PC-3 (cell line): ENCODE measurements around the gene RNF113B. TPM values are rescaled to one million over a fixed set of nuclear protein-coding genes. Genes with fewer than 3 reads are reported as not detected.
A peak's percentile ranks its signal among the peaks of the same experiment; 100 is the strongest.

Experiments used
- ATAC-seq: fragments of 200-7000 bp; cut with Tn5 transposase; 2 replicates; pipeline ENCODE4 v1.9.1; 2020; ENCODE audit warnings: mild to moderate bottlenecking, moderate library complexity
- BruUV-seq: library from RNA; stranded (reverse); fragments of 400-500 nt; replicated peaks from 2 replicates; lab custom pipeline; 2021; lab: Mats Ljungman, UMichigan
- CTCF ChIA-PET: fragments of 300-600 bp; sonication (Branson Sonifier 250); formaldehyde crosslinking; loops from one replicate; lab custom pipeline; 2022; ENCODE audit warnings: antibody characterized with exemption; lab: Charles Lee
- POLR2A ChIA-PET: fragments of 300-600 bp; sonication (Branson Sonifier 250); formaldehyde crosslinking; loops from one replicate; lab custom pipeline; 2022; ENCODE audit warnings: antibody characterized with exemption; ENCODE audit not compliant: unreplicated experiment; lab: Charles Lee
- DNase-seq: peaks from one replicate; pipeline ENCODE4 v3.0.0-alpha.2; 2015
- H2AFZ ChIP-seq: fragments of 300-600 bp; sonication (generic); 2 replicates; pipeline ENCODE4 v1.6.0; 2016; ENCODE audit warnings: antibody characterized with exemption, low read length
- H3F3A ChIP-seq: fragments of 300-600 bp; sonication (generic); one replicate; pipeline ENCODE4 v1.6.0; 2017; ENCODE audit warnings: antibody characterized with exemption, low read length, control low read depth, mild to moderate bottlenecking; ENCODE audit not compliant: unreplicated experiment
- H3K27ac ChIP-seq: fragments of 300-600 bp; sonication (generic); 2 replicates; pipeline ENCODE4 v1.5.1; 2016; ENCODE audit warnings: mild to moderate bottlenecking, low read length
- H3K27me3 ChIP-seq: fragments of 300-600 bp; sonication (generic); 2 replicates; pipeline ENCODE4 v1.6.1; 2016; ENCODE audit warnings: low read length, mixed read lengths
- H3K36me3 ChIP-seq: fragments of 300-600 bp; sonication (generic); 2 replicates; pipeline ENCODE4 v1.6.1; 2016; ENCODE audit warnings: low read depth, mixed run types, low read length, mixed read lengths
- H3K4me1 ChIP-seq: fragments of 300-600 bp; sonication (generic); 2 replicates; pipeline ENCODE4 v1.5.1; 2016; ENCODE audit warnings: low read length; ENCODE audit not compliant: insufficient read depth
- H3K4me2 ChIP-seq: fragments of 300-600 bp; sonication (generic); 2 replicates; pipeline ENCODE4 v1.6.0; 2016; ENCODE audit warnings: low read length
- H3K4me3 ChIP-seq: fragments of 300-600 bp; sonication (generic); 2 replicates; pipeline ENCODE4 v1.5.1; 2016; ENCODE audit warnings: mild to moderate bottlenecking, low read length, mixed read lengths
- H3K79me2 ChIP-seq: fragments of 300-600 bp; sonication (generic); 2 replicates; pipeline ENCODE4 v1.6.1; 2017; ENCODE audit warnings: low read length, mixed read lengths
- H3K9ac ChIP-seq: fragments of 300-600 bp; sonication (generic); 2 replicates; pipeline ENCODE4 v1.6.0; 2016; ENCODE audit warnings: mild to moderate bottlenecking, low read length
- H3K9me2 ChIP-seq: fragments of 300-600 bp; sonication (generic); replicated peaks from 2 replicates; pipeline ENCODE4 v1.6.1; 2016; ENCODE audit warnings: mixed run types, low read length, mixed read lengths
- H3K9me3 ChIP-seq: fragments of 300-600 bp; sonication (generic); 2 replicates; pipeline ENCODE4 v1.6.1; 2016; ENCODE audit warnings: low read length, mixed read lengths
- H4K20me1 ChIP-seq: fragments of 300-600 bp; sonication (generic); 2 replicates; pipeline ENCODE4 v1.6.1; 2016; ENCODE audit warnings: low read length, mixed read lengths
- CTCF ChIP-seq: fragments of 300-600 bp; sonication (generic); conservative IDR thresholded peaks from 2 replicates; pipeline ENCODE4 v1.5.1; 2017; ENCODE audit warnings: antibody characterized with exemption, low read depth, mild to moderate bottlenecking, low read length
- EZH2 ChIP-seq: fragments of 300-600 bp; sonication (generic); IDR thresholded peaks from one replicate; pipeline ENCODE4 v1.6.1; 2017; ENCODE audit warnings: antibody characterized with exemption, mild to moderate bottlenecking, low read length; ENCODE audit not compliant: unreplicated experiment
- EZH2phosphoT487 ChIP-seq: fragments of 300-600 bp; sonication (generic); IDR thresholded peaks from 2 replicates; pipeline ENCODE4 v1.6.1; 2018; ENCODE audit warnings: mild to moderate bottlenecking, antibody characterized with exemption, low read length, borderline replicate concordance
- intact Hi-C: fragments of 100-400 bp; cut with micrococcal nuclease; formaldehyde crosslinking; loops from 2 replicates; pipeline ENCODE4 v1.9.0; 2023
- total RNA-seq: library from RNA; depleted of rRNA; stranded (reverse); fragments of >200 nt; gene quantifications from 2 replicates; pipeline ENCODE4 v1.2.3, GENCODE V29; 2014

RNF113B gene
- total RNA-seq, 1 experiment from 2014 or later: not detected

- Histone ChIP-seq H3K9me2 (no peaks in the 10 kb centered on the region), H4K20me1 (no peaks in the 10 kb centered on the region), H3K4me1 (peaks cover 53% of the 10 kb centered on the region), H3K4me2 (peak overlapping the region; percentile 81), H3K36me3 (no peaks in the 10 kb centered on the region), H3K79me2 (peaks cover 14% of the 10 kb centered on the region), H3K27me3 (no peaks in the 10 kb centered on the region), H3K9me3 (no peaks in the 10 kb centered on the region), H3F3A (peaks cover 12% of the 10 kb centered on the region), H2AFZ (no peak overlapping the region), H3K4me3 (no peak overlapping the region), H3K9ac (no peak overlapping the region), H3K27ac (peak overlapping the region; percentile 97)
- TF ChIP-seq EZH2phosphoT487: no peak
- TF ChIP-seq CTCF: no peak
- no peak for TF ChIP-seq EZH2
- no peak for ATAC-seq
- intact Hi-C loops: no loop called here
- ChIA-PET POLR2A (no interaction called here), CTCF (no interaction called here)
- no TSS peak for BruUV-seq
- DNase-seq: no peak
These were observed 36.3 kb upstream of the RNF113B start for GRCh38 chr13:98213354-98213753.

GRCh38 chr13:98212763-98213162 is 35.7 kb upstream of the RNF113B start:
- ChIA-PET POLR2A (no interaction called here), CTCF (no interaction called here)
- Histone ChIP-seq H3K9me3 (no peaks in the 10 kb centered on the region), H3K27me3 (no peaks in the 10 kb centered on the region), H3K27ac (no peak overlapping the region), H4K20me1 (no peaks in the 10 kb centered on the region), H3K9ac (no peak overlapping the region), H3K9me2 (no peaks in the 10 kb centered on the region), H3K4me2 (no peak overlapping the region), H2AFZ (no peak overlapping the region), H3K79me2 (peaks cover 14% of the 10 kb centered on the region), H3K4me3 (no peak overlapping the region), H3K36me3 (no peaks in the 10 kb centered on the region), H3F3A (peaks cover 12% of the 10 kb centered on the region), H3K4me1 (peaks cover 53% of the 10 kb centered on the region)
- no peak for TF ChIP-seq CTCF
- TF ChIP-seq EZH2phosphoT487: no peak
- no peak for TF ChIP-seq EZH2
- ATAC-seq (no peak), DNase-seq (no peak)
- intact Hi-C loops: no loop called here
- no TSS peak for BruUV-seq

- Histone ChIP-seq H3K27me3 (no peaks in the 10 kb centered on the region), H3K9ac (no peak overlapping the region), H3K4me3 (no peak overlapping the region), H2AFZ (no peak overlapping the region), H3K79me2 (peaks cover 14% of the 10 kb centered on the region; the same call in 1 of the 2 replicates), H3F3A (no peaks in the 10 kb centered on the region), H3K4me1 (peaks cover 22% of the 10 kb centered on the region), H3K9me3 (no peaks in the 10 kb centered on the region), H3K9me2 (no peaks in the 10 kb centered on the region), H3K4me2 (no peak overlapping the region), H4K20me1 (no peaks in the 10 kb centered on the region), H3K36me3 (no peaks in the 10 kb centered on the region; the same call in 1 of the 2 replicates), H3K27ac (no peak overlapping the region)
- ChIA-PET CTCF (no interaction called here), POLR2A (no interaction called here)
- intact Hi-C loops: no loop called here
- BruUV-seq: no TSS peak
- DNase-seq (no peak), ATAC-seq (no peak)
- TF ChIP-seq EZH2 (no peak), EZH2phosphoT487 (no peak), CTCF (no peak)
These were observed 31.5 kb upstream of the RNF113B start for GRCh38 chr13:98208606-98209005.
